HG03039 (cell line): ENCODE results near the gene NIPAL4.
A peak's percentile ranks its signal among the peaks of the same experiment; 100 is the strongest.

Experiments used
- ATAC-seq: cut with Tn5 transposase; IDR thresholded peaks from one replicate; pipeline ENCODE4 v1.9.1; 2021; ENCODE audit warnings: mild to moderate bottlenecking, moderate library complexity; ENCODE audit not compliant: unreplicated experiment

Gene NIPAL4

DNA sequence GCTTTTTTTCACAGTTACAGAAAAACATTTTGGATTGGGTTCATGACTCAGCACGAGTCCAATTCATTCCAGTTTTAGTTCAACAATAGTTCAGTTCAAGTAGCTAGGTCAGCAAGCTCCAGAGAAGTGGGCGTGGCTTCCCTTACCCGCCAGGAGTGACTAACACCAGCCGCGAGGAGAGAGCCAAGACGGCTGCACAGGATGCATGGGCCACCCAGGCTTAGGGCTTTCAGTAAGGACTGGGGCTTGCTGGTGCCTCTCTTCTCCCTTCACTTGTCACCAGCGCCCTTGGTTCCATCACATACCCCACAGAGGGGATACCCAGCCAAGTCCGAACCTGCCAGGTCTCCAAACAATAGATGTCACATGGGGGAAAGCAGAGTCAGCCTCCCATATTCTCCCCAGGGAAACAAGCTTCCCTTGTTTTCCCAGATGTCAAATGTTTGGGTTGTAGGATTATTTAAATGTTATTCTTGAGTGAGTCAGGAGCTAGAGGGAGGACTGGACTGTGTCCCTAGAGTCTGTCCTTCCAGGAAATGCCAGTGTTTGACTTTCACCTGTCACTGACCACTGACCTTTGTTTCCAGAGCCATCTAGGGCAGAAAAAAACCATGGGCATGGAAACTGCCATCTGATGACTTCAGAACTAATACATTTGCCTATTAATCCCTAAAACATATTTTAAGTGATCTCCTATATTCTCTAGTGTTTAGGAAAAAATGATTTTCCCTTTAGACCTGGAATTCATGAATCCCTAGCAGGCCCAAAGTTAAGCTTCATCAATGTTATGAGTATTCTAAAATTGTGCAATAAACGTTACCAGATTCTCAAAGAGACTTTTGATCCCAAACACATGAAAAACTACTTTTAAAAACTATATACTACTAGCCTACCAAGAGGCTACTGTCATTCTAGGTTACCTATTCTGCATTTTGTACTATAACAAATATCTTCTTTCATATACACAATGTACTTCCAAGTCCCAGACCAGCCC is 51.9 kb downstream of the NIPAL4 start:
- no peak for ATAC-seq

DNA sequence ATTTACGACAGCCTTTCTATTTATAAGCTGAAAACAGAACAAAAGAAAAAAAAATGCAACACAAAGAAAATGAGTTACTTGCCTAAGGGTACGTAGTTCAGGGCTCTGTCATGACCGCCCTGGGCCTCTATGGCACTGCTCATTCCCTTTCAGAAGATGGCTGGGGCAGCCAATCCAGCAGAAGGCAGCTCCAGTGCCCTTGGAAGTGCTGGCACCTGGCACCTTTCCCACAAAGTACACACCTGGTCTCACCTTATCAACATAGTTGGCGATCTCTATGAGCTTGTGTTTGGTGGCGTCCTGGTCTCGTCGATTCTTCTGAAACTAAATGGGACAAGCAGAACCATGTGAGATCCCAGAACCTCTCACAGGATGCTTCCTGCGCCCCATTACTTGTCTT is 53.2 kb downstream of the NIPAL4 start:
- ATAC-seq, result no peak

DNA sequence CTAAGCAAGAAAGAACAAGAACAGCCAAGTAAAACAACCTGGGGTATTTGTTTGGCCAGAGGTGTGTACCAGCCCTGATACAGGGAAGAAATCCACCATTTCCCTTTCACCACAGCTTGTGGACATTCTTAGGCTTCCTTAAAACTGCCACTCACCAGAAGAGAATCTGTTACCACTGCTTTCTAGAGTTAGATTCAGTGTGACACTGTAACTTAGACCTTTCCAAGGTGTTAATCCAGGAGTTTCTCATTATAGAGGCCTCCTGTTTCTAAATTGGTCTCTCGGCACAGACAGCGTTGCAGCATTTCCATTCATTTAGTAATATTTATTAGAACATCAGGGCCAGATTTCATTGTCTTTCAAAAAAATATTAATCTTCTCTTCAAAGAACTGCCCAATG is 55.0 kb downstream of the NIPAL4 start:
- ATAC-seq, result no peak

DNA sequence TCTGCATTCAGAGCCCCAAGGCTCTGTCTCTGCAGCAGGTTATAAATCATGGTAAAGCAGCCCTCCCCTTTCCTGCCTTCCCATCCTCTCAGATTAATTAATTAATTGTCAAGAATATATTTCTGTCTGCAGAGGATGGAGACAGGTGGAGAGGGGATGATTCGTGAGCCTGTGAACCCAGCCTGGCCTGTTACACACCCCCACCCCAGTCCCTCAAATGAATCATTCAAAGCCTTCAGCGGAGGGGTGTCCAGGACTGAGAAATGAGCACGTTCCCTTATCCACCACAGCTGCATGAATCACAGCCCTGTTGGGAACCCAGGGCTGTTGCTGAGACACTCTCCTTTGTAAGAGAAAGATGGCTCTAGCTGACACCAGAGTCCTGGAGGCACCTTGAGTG is 56.0 kb downstream of the NIPAL4 start:
- ATAC-seq, result no peak

DNA sequence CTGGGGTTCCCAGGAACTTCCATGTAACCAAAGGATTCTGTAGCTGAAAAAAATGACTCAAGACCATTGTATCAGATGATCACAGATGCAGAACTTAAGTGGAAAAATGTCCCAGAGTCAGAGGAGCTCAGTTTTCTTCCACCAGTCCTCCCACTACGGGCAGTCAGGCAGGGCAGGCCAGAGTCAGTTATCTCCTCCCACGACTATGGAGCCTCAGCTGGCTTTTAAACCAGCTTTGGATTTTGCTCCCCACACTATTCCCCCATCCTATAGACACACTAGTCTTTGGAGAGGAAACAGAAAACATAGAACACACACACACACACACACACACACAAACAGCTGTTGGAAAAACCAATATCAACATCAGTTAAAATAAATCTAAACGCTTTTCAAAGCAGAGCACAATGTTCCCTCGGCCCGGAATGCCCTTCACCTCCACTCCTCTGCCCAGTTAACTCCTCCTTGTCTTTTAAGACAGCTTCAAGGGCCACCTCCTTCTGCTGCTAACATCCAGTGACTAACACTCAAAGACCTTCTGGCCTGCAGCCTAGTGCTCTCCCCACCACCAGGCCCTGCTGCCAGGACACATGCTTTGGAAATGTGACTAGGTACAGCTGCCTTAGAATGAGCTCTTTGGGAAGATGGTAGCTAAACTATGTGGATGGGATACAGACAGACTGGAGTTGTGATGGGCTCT is 56.8 kb downstream of the NIPAL4 start:
- ATAC-seq, result no peak

DNA sequence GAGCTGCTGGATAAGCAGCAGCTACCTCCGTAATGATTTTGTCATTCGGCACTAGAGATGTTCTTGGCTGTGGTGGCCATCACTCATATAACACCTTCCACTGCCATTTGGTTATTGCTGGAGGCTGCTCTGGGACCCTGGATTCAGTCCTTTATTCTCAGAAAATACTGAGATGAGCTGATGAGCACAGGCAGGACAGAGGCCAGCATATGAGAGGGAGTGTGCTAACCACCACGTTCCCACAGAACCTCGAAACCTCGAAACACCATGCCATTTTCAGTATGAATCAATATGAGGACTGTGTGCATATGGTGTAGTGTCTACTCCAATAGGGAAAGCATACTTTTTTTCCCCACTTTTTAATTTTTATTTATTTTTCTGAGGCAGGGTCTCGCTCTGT is 59.0 kb downstream of the NIPAL4 start:
- peak; percentile 72 for ATAC-seq

DNA sequence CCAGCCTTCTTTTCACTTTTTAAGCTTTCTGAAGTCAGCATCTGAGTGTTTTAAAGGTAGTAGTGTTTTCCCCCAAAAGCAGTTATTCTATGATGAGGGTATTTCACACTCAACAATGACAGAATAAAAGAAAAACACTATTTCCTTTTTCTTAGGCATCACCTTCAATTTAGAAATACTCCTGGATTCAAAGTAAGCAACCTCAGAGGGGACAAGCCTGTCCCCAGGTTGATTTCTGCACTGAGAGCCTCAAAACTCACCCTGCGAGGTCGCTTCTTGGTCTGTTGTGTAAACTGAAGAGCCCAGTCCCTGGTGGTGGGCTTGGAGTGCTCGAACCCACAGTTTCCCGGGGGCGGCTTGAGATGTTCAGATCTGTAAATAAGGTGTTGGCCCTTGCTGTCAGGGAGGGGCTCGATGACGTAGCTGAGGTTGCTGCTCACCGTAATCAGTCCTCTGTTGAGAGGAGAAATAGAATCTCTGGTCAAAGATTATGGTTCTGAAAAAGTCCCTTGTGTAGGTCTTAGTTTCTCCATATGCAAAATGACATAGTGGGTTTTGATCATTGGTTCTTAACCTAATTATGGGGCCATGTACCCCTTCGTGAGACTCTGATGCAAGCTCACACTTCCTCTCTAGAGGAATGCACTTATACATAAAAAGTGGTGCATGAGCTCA is 59.7 kb downstream of the NIPAL4 start:
- ATAC-seq, result peak; percentile 44

DNA sequence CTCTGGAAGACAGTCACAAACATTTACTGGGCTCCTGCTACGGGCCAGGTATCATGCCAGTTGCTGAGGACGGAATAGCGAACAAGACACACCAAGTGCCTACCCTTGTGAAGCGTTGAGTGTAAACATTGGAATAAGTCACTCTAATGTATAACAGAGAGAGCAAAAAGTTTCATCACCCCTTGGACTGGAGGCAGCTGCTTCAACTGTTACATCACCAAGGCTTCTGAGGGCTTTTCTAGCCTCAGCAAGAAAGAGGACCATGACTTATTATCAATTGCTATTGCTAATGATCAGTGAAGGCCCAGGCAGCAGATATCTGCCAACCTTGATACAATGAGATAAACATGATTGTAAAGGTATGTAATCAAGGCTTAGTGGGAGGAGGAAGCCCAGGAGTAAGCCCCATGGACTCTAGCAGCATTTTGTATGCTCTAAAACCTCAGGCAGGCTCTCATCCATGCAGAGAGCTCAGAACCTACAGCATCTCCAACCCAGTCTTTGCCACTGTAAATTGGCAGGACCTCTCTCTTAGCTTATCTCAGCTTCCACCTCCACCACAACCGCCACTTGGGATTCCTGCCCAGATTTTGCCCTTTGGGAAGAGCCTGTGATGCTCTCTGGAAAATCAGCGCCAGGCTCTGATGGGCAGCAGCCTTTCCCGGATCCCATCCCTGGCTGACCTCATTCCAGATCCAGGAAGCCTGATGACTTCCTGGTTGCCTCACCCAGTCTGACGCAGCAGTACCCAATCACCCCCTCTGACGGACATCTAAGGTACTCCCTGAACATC is 61.1 kb downstream of the NIPAL4 start:
- ATAC-seq, result no peak

DNA sequence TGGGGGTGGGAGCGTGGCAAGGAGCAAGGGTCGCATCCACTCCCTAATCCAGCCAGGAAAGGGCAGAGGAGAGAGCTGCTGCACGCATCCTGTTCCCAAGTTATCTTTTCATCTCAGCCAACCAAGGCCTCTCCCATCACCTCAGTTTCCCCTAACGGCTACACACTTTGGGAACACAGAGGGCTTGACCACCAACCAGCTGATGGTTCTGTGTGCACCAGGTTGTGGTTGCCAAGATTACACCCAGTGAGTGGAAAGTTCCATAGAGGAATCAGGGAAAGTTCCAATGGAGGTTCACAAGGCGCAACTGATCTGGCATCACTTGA is 61.7 kb downstream of the NIPAL4 start:
- no peak for ATAC-seq

DNA sequence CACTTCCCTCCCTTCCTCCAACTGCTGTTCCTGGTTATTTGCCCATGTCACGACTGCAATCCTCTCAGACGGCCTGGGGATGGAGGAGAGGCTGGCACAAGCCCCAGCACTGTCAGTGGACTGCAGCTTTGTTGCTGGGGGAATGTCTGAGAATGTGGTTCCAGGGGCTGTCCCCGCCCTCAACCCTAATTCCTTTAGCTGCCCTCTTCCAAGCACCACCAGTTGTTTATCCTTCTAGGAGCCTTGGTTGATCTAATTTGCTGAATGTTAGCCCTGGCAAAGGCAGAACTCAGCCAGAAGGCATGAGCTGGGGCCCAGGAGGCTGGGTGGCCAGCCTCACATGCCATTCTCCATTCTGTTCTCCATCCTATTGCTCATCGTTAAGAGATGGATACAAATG is 64.0 kb downstream of the NIPAL4 start:
- ATAC-seq, result no peak
